Vagina (tissue), 2 donors: ENCODE data around the gene ARHGAP8.

Experiments
- CTCF ChIP-seq, 3 experiments: fragments of 450-650 bp in 2 of 3; fragments of 200-600 bp in 1 of 3; sonication (generic) in 1 of 3; IDR thresholded peaks; one replicate each; pipeline ENCODE4 v1.5.1; 2017 to 2019; ENCODE audit warnings: antibody characterized with exemption in 3 of 3, mild to moderate bottlenecking in 2 of 3, moderate library complexity in 2 of 3
- POLR2A ChIP-seq, 2 donors: fragments of 450-650 bp; IDR thresholded peaks; one replicate each; pipeline ENCODE4 v1.6.1; 2017; ENCODE audit warnings: antibody characterized with exemption in 2 of 2, mild to moderate bottlenecking in 2 of 2, moderate library complexity in 2 of 2
- POLR2AphosphoS5 ChIP-seq, 2 donors: sonication (generic); formaldehyde crosslinking; IDR thresholded peaks; one replicate each; pipeline ENCODE4 v1.9.0; 2017; ENCODE audit warnings: antibody characterized with exemption in 2 of 2, mild to moderate bottlenecking in 2 of 2, low read depth in 1 of 2; ENCODE audit not compliant: insufficient read depth in 1 of 2

- TF ChIP-seq CTCF (IDR thresholded peaks at IDR 0.05): no peak
- TF ChIP-seq POLR2A (IDR thresholded peaks at IDR 0.05): no peak
- TF ChIP-seq POLR2AphosphoS5 (IDR thresholded peaks at IDR 0.05; ENCODE audit: insufficient read depth in 1 of 2, low read depth in 1 of 2): no peak
These were observed 3.9 kb upstream of the ARHGAP8 start for GRCh38 chr22:44748524-44748923.
